C4-2B (cell line): Measurements from ENCODE around the gene WNT3.

ENCODE experiments used
- H3K27ac ChIP-seq: fragments of 450-650 bp; 2 replicates; pipeline ENCODE4 v1.5.1; 2017
- ZFX ChIP-seq: fragments of 450-650 bp; IDR thresholded peaks from 2 replicates; pipeline ENCODE4 v1.6.1; 2017
- TF ChIP-seq, protein P1 (sequence below): fragments of 450-650 bp; conservative IDR thresholded peaks from 2 replicates; pipeline ENCODE4 v1.5.1; 2017; ENCODE audit warnings: mild to moderate bottlenecking

The WNT3 gene

DNA sequence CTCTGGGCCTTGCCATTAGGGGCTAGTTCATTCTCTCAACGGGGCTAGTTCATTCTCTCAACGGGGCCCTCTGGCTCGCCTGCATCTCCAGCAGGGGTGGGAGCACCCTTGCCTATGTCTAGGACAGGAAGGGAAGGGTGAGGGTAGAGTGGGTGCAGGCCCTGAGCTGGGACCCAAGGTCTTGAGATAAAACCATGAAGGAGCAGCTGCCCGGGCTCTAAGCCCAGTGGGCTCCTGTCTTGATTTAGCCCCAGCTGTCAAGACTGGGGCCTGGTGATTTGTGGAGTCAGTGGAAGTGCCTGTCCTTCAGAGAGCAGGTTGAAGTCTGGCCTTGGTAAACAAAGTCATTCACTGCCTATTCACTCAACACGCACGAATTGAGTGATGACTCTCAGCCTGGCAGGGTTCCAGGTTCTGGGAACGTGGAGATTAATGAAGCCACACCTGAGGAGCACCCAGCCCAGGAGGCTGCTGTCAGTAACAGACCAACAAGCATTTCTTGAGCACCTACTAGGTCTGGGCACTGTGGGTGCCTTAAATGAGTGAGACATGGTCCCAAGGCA, 35.4 kb downstream of the WNT3 start:
- TF ChIP-seq, protein P1, sequence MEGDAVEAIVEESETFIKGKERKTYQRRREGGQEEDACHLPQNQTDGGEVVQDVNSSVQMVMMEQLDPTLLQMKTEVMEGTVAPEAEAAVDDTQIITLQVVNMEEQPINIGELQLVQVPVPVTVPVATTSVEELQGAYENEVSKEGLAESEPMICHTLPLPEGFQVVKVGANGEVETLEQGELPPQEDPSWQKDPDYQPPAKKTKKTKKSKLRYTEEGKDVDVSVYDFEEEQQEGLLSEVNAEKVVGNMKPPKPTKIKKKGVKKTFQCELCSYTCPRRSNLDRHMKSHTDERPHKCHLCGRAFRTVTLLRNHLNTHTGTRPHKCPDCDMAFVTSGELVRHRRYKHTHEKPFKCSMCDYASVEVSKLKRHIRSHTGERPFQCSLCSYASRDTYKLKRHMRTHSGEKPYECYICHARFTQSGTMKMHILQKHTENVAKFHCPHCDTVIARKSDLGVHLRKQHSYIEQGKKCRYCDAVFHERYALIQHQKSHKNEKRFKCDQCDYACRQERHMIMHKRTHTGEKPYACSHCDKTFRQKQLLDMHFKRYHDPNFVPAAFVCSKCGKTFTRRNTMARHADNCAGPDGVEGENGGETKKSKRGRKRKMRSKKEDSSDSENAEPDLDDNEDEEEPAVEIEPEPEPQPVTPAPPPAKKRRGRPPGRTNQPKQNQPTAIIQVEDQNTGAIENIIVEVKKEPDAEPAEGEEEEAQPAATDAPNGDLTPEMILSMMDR: no peak
- no peak for TF ChIP-seq ZFX

DNA sequence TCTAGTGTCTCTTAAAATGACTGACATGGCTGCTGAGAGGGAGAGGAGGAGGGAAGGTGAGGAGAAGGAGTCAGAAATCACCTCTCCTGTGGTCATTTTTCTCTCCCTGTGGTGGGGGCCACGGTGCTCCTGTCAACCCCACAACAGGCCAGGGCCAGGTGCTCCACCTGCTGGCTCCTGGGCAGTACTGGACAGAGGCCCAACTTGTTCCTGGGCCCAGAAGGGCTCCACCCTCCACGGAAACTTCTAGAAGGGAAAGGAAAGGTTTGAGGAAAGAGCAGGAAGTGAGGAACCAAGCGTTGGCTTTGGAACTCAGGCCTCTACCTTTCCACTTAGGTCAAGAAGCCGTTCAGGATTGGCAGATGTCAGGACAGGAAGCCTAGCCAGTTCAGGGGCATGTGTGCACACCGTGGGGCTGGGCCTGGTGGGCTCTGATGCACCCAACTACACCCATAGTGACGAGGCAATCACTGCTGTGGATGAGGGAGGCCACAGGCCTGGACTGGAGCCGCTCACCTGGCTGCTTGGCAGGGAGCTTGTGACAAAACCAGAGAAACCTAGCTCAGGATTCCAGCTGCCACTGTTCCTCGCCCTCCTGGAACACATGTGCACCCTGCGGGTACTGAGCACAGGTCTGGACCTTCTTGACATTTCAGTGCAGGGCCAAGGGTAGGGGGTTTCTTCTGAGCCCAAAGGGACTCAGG, 36.1 kb downstream of the WNT3 start:
- no peak for TF ChIP-seq ZFX
- TF ChIP-seq, protein P1: peak; percentile 86
- H3K27ac ChIP-seq: peak overlapping the region; percentile 12

More for the DNA sequence above, 35.4 kb downstream of the WNT3 start:
- peak overlapping the region; percentile 12 for H3K27ac ChIP-seq

DNA sequence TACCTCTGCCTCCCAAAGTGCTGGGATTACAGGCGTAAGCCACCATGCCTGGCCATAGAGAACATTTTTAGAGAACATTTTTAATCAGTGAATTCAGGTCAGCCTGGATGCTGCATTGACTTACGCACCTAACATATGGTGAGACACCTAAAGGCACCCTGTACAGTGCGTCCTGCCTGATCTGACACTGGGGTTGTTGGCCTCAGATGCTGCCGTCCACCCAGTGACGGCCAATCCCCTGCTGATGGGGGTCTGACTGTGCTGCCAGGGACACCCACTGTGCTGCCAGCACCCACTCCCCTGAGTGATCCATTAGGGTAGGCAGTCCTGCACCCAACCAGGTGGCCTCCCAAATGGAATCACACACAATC, 38.5 kb downstream of the WNT3 start:
- no peak for TF ChIP-seq ZFX
- TF ChIP-seq, protein P1: no peak
- no peak overlapping the region for H3K27ac ChIP-seq

DNA sequence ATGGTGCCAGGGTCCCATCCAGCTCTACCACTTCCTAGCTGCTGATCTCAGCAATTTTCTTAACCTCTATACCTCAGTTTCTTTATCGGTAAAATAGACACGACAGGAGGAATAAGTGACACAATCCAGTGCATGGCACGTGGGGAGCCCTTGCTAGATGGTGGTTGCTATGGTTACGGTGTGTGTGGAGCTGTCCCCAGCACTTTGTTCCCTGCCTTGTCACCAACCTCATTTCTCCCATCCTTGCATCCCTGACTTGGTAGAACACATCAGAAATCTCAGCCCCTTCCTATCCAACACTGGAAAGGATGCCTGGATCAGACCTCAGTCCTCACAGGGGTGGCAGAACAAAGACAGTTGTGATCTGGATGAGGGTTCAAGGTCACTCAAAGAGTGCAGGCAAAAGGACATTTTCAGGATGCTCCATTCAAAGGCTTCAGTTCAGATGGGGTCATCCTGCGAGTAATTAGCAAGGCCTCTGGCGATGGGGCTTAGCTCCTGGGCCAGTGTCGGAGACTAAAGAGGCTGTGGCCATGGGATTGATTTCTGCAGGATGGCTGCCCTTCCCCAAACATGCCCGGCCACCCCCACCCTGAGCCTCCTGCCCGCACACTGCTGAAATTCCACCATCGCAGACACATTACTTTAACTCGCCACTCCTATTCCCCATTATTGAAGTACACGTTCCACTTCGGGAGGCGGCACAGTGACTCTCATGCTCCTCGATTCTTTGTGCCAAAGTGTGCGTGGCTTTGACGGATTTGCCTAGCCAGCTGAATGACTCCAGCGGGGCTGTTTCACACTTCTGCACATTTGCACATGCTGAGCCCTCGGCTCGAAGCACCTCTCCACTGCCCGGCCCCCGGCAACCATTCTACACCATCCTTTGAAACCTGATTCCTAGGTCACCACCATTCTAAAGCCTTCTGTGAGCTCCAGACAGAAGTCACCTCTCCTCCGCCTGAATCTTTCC, 40.3 kb downstream of the WNT3 start:
- TF ChIP-seq, protein P1: no peak
- no peak for TF ChIP-seq ZFX
- no peak overlapping the region for H3K27ac ChIP-seq

- H3K27ac ChIP-seq: no peak overlapping the region
- TF ChIP-seq, protein P1: no peak
- TF ChIP-seq ZFX: no peak
These were observed 42.0 kb downstream of the WNT3 start for GRCh38 chr17:46776298-46777005.

- TF ChIP-seq ZFX: no peak
- TF ChIP-seq, protein P1: no peak
These were observed 44.3 kb downstream of the WNT3 start for GRCh38 chr17:46774108-46774737.

More at GRCh38 chr17:46774108-46774737, 44.3 kb downstream of the WNT3 start:
- no peak overlapping the region for H3K27ac ChIP-seq
